Panc1 (cell line): ENCODE data around the gene DMRT2. TPM values are rescaled to one million over a fixed set of nuclear protein-coding genes. Genes with fewer than 3 reads are reported as not detected.

ENCODE experiments used
- ATAC-seq: fragments of 200-7000 bp; cut with Tn5 transposase; 2 replicates; pipeline ENCODE4 v1.9.1; 2020; ENCODE audit warnings: mild to moderate bottlenecking, moderate library complexity
- BruUV-seq: library from RNA; stranded (reverse); fragments of 400-500 nt; replicated peaks from 2 replicates; lab custom pipeline; 2021; lab: Mats Ljungman, UMichigan
- CTCF ChIA-PET: fragments of 300-600 bp; sonication (Branson Sonifier 250); formaldehyde crosslinking; loops from one replicate; lab custom pipeline; 2022; ENCODE audit warnings: antibody characterized with exemption; lab: Charles Lee
- POLR2A ChIA-PET: fragments of 300-600 bp; sonication (Branson Sonifier 250); formaldehyde crosslinking; loops from one replicate; lab custom pipeline; 2022; ENCODE audit warnings: antibody characterized with exemption; lab: Charles Lee
- DNase-seq: peaks from one replicate; pipeline ENCODE4 v3.0.0-alpha.2; 2010; ENCODE audit warnings: low read depth, low spot score
- H3K27ac ChIP-seq: 2 replicates; pipeline ENCODE4 v1.5.1; 2011; ENCODE audit warnings: mild to moderate bottlenecking, low read length, inconsistent platforms
- H3K27me3 ChIP-seq: fragments of 200-500 bp; sonication (Bioruptor generic); 2 replicates; pipeline ENCODE4 v1.6.0; 2014; ENCODE audit warnings: low read length, inconsistent platforms; ENCODE audit not compliant: control insufficient read depth, insufficient read depth
- H3K36me3 ChIP-seq: fragments of 200-500 bp; sonication (Bioruptor generic); 2 replicates; pipeline ENCODE4 v1.5.1; 2014; ENCODE audit warnings: inconsistent platforms, mild to moderate bottlenecking, low read length, moderate library complexity; ENCODE audit not compliant: control insufficient read depth, insufficient read depth
- H3K4me1 ChIP-seq: 2 replicates; pipeline ENCODE4 v1.5.1; 2011; ENCODE audit warnings: inconsistent platforms, mild to moderate bottlenecking, low read length, moderate library complexity; ENCODE audit not compliant: control insufficient read depth, insufficient read depth
- H3K4me3 ChIP-seq, 2 experiments: 2 replicates each; pipeline ENCODE4 v1.5.1; 2011 to 2012; ENCODE audit warnings: low read depth in 2 of 2, low read length in 2 of 2, mild to moderate bottlenecking in 2 of 2, inconsistent platforms in 1 of 2, moderate library complexity in 1 of 2
- H3K9me3 ChIP-seq: fragments of 200-500 bp; sonication (Bioruptor generic); 2 replicates; pipeline ENCODE4 v1.5.1; 2014; ENCODE audit warnings: low read depth, mild to moderate bottlenecking, inconsistent platforms, low read length, moderate library complexity; ENCODE audit not compliant: control insufficient read depth, insufficient read depth
- POLR2AphosphoS5 ChIP-seq: IDR thresholded peaks from 2 replicates; pipeline ENCODE4 v1.6.1; 2012; ENCODE audit warnings: mild to moderate bottlenecking, low read depth, low read length, moderate library complexity
- SIN3A ChIP-seq: IDR thresholded peaks from 2 replicates; pipeline ENCODE4 v1.6.1; 2012; ENCODE audit warnings: low read depth, mild to moderate bottlenecking, low read length, moderate library complexity, borderline replicate concordance; ENCODE audit not compliant: insufficient read depth
- TCF7L2 ChIP-seq: IDR thresholded peaks from 2 replicates; pipeline ENCODE4 v1.6.1; 2011; ENCODE audit warnings: mild to moderate bottlenecking, low read depth, low read length, inconsistent platforms
- in situ Hi-C: cut with HindIII; loops from 2 replicates; pipeline ENCODE4 v1.10.0; 2016; ENCODE audit warnings: low sequenced_read_pairs, low pct_unique_long_range_greater_than_20kb
- intact Hi-C: fragments of 100-400 bp; cut with micrococcal nuclease; formaldehyde crosslinking; loops from one replicate; pipeline ENCODE4 v1.10.0; 2022; ENCODE audit not compliant: unreplicated experiment
- total RNA-seq: library from RNA; stranded (reverse); gene quantifications from one replicate; pipeline ENCODE4 v1.2.1, GENCODE V29; 2021; ENCODE audit not compliant: unreplicated experiment
- TF ChIP-seq, protein P1 (sequence below): fragments of 450-650 bp; IDR thresholded peaks from 2 replicates; pipeline ENCODE4 v1.5.1; 2017; ENCODE audit warnings: mild to moderate bottlenecking
- TF ChIP-seq, protein P2 (sequence below), 2 experiments: IDR thresholded peaks; 2 replicates each; pipeline ENCODE4 v1.6.1; 2011 to 2012; ENCODE audit warnings: low read depth in 2 of 2, control low read depth in 1 of 2, low read length in 1 of 2, mild to moderate bottlenecking in 1 of 2, moderate library complexity in 1 of 2; ENCODE audit not compliant: insufficient read depth in 1 of 2

DMRT2 gene
- total RNA-seq, 1 experiment from 2014 or later = not detected

DNA sequence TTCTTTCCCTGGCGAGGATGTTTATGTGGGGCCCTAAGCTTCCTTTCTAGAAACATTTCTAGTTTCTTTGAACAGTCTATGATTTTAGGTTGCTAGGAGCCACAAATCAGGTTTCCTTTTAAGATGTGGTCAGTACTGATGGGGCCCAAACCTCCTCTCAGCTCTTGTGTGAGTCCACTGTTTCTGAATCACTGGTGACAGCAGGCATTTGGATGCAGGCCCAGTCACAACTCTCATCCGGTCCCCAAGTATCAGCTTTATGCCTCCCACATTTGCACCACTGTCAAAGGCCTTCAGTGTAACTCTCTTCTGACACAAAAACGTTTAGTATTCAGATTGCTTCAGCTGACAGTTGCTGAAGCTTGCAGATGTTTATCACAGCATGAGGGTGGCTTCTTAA, 7.8 kb downstream of the DMRT2 start:
- ATAC-seq (no peak), DNase-seq (no peak)
- ChIA-PET CTCF (no interaction called here), POLR2A (no interaction called here)
- Histone ChIP-seq H3K27me3 (no peaks in the 10 kb centered on the region), H3K27ac (no peak overlapping the region), H3K4me3 (no peak overlapping the region), H3K4me1 (no peaks in the 10 kb centered on the region), H3K36me3 (no peaks in the 10 kb centered on the region), H3K9me3 (no peaks in the 10 kb centered on the region)
- intact Hi-C loops (no loop called here), in situ Hi-C loops (no loop called here)
- BruUV-seq = no TSS peak
- TF ChIP-seq POLR2AphosphoS5 = no peak
- TF ChIP-seq, protein P1, sequence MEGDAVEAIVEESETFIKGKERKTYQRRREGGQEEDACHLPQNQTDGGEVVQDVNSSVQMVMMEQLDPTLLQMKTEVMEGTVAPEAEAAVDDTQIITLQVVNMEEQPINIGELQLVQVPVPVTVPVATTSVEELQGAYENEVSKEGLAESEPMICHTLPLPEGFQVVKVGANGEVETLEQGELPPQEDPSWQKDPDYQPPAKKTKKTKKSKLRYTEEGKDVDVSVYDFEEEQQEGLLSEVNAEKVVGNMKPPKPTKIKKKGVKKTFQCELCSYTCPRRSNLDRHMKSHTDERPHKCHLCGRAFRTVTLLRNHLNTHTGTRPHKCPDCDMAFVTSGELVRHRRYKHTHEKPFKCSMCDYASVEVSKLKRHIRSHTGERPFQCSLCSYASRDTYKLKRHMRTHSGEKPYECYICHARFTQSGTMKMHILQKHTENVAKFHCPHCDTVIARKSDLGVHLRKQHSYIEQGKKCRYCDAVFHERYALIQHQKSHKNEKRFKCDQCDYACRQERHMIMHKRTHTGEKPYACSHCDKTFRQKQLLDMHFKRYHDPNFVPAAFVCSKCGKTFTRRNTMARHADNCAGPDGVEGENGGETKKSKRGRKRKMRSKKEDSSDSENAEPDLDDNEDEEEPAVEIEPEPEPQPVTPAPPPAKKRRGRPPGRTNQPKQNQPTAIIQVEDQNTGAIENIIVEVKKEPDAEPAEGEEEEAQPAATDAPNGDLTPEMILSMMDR = no peak
- TF ChIP-seq, protein P2, sequence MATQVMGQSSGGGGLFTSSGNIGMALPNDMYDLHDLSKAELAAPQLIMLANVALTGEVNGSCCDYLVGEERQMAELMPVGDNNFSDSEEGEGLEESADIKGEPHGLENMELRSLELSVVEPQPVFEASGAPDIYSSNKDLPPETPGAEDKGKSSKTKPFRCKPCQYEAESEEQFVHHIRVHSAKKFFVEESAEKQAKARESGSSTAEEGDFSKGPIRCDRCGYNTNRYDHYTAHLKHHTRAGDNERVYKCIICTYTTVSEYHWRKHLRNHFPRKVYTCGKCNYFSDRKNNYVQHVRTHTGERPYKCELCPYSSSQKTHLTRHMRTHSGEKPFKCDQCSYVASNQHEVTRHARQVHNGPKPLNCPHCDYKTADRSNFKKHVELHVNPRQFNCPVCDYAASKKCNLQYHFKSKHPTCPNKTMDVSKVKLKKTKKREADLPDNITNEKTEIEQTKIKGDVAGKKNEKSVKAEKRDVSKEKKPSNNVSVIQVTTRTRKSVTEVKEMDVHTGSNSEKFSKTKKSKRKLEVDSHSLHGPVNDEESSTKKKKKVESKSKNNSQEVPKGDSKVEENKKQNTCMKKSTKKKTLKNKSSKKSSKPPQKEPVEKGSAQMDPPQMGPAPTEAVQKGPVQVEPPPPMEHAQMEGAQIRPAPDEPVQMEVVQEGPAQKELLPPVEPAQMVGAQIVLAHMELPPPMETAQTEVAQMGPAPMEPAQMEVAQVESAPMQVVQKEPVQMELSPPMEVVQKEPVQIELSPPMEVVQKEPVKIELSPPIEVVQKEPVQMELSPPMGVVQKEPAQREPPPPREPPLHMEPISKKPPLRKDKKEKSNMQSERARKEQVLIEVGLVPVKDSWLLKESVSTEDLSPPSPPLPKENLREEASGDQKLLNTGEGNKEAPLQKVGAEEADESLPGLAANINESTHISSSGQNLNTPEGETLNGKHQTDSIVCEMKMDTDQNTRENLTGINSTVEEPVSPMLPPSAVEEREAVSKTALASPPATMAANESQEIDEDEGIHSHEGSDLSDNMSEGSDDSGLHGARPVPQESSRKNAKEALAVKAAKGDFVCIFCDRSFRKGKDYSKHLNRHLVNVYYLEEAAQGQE (IDR thresholded peaks at IDR 0.05; ENCODE audit: insufficient read depth in 1 of 2, low read depth in 2 of 2, low read length in 1 of 2) = no peak
- TF ChIP-seq TCF7L2 = no peak
- no peak for TF ChIP-seq SIN3A

DNA sequence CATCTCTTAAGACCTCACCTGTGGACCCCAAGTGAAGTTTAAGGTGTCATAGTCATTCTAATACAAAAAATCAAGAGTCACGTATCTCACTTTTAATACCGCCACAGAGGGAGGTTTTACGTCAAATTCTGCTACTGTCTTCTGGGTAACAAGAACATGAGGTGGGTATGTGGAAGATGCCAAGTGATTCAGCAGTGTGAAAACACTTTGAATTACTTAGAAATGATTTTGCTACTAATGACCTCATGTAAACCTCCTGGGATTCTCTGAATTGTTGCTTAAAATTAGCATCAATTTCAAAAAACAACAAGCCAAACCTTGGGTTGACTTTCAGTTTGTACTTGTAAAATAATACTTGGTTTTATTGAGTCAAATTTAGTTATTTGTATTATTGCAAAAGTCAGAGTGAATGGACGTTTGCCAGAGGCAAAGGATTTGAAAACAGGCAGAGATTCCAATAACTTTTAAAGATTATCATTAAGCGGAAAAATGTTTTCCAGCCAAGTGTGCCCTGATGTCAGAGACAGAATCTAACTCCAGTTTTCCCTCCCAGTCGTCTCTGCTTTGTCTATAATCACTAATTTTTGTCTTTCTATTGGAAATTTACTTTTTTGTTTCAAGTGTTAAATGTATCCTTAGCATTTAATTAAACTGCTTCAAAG, 8.8 kb downstream of the DMRT2 start:
- ChIA-PET CTCF (no interaction called here), POLR2A (no interaction called here)
- Histone ChIP-seq H3K27me3 (no peaks in the 10 kb centered on the region), H3K4me3 (no peak overlapping the region), H3K27ac (no peak overlapping the region), H3K36me3 (no peaks in the 10 kb centered on the region), H3K9me3 (no peaks in the 10 kb centered on the region), H3K4me1 (no peaks in the 10 kb centered on the region)
- no peak for DNase-seq
- intact Hi-C loops = no loop called here
- in situ Hi-C loops = no loop called here
- no TSS peak for BruUV-seq
- no peak for ATAC-seq
- TF ChIP-seq, protein P1 = no peak
- no peak for TF ChIP-seq TCF7L2
- no peak for TF ChIP-seq POLR2AphosphoS5
- TF ChIP-seq, protein P2 (IDR thresholded peaks at IDR 0.05; ENCODE audit: insufficient read depth in 1 of 2, low read depth in 2 of 2, low read length in 1 of 2) = no peak
- no peak for TF ChIP-seq SIN3A
